GOT3 (cell line): Measurements from ENCODE around the gene SPECC1.
"Not testable (repeated sequence)": the region's sequence is repeated elsewhere in the genome, so short reads cannot be mapped to it uniquely, and the experiment has no call there.

Experiments
- DNase-seq: peaks from one replicate; lab custom pipeline; 2025; ENCODE audit warnings: mixed read lengths; lab: John Stamatoyannopoulos, UW

The SPECC1 gene

GRCh38 chr17:20009302-20010098 lies at the start of gene SPECC1:
Gene SPECC1 (plus strand): TSS chr17:20009359. CDS start chr17:20096652, 87,293 bp downstream.
- DNase-seq, result peak; percentile 67

GRCh38 chr17:19962954-19963353 lies 46.2 kb upstream of the SPECC1 start:
- not testable (repeated sequence) for DNase-seq

DNA sequence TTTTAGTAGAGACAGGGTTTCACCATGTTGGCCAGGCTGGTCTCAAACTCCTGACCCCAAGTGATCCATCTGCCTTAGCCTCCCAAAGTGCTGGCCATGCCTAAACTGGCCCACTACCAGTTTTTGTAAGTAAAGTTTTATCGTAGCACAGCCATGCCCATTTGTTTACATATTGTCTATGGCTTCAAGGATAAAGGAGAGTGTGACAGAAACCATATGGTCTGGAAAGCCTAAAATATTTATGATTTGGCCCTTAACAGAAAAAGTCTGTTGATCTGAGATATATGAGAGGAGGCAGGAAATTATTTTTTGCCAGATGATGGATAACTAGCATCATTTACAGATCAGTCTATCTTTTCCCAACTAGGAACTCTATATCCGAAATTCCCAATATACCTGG lies 36.0 kb upstream of the SPECC1 start:
- no peak for DNase-seq

DNA sequence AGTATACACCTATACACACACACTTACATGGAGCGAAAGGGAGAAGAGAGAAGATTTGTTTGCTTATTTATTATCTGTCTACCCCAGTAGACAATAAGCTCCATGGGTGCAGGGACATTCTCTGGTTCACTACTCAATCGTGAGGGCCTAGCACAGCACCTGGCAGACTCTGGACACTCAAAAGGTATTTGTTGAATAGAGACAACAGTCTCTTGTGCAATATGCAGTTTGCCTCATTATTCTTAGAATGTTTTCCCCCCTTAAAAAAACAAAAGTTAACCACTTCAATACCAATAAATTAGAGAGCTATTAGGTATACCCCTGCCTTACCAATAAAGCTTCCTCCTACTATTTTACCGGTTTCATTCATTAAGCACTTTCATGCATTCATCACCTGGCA lies 33.6 kb upstream of the SPECC1 start:
- DNase-seq, result no peak

DNA sequence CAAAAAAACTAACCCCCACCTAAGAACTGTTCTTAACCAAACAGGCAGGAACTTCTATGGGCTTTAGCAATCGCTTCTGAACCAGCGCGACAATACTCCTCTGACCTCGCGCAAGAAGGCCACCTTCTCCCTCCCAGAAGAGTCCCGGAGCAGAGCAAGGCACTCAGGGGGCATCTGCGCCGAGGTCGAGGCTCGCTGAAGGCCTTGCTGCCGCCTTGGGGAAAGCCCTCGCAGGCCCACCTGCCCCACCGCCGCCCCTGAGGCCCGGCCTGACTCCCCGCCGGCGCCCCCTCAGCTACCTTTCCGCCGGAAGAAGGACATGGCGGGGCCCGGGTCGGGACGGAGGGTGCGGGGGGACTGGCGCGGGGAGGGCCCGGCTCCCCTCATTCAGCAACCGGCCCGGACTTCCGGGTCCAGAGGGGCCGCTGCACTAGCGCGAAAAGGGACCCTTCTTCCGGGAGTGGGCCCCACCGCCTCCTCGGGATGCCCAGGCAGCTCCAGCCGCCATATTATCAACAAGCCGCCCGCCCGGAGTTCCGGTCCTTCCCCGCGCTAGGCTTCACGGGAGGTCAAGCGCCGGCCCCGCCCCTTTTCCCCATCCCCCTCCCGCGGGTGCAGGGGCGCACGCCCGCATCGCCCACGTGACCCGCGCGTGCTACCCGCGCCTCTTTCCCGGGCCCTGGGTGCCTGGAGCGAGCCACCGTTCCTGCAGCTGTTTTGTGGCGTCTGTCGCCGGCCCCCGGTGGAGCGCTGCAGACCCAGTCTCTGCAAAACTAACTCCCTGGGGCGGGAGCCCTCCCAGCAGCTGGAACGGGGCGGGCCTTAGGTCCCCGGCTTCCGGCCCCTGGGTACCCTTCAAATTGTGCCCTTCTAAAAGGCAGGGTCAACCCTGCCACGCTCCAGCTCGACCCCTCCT lies 31.6 kb upstream of the SPECC1 start, which contains the start of gene AKAP10:
AKAP10 (minus strand) TSS at position 536 of the 916 bp plus-strand sequence; CDS start at position 387, 149 bp downstream.
- DNase-seq, result peak; percentile 53

GRCh38 chr17:19978209-19978802 lies 30.9 kb upstream of the SPECC1 start:
- DNase-seq, result no peak

DNA sequence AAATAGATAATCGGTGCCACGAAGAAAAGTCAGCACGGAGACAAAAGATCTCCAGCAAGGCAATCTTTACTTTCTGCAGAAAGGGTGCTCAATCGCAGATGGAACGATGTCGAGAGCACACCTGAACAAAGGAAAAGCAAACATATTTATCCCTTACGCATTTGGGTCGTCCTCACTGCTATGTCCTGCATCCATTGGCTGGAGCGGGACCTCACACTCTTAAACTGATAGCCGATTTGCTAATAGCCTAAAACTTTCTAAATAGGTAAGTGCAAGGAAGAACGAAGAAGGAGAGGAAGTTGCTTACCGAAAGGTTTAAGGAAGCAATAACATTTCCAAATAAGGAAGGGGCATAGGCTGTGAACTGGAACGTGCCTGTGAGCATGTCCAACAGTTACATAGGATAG lies 30.4 kb upstream of the SPECC1 start:
- no peak for DNase-seq

DNA sequence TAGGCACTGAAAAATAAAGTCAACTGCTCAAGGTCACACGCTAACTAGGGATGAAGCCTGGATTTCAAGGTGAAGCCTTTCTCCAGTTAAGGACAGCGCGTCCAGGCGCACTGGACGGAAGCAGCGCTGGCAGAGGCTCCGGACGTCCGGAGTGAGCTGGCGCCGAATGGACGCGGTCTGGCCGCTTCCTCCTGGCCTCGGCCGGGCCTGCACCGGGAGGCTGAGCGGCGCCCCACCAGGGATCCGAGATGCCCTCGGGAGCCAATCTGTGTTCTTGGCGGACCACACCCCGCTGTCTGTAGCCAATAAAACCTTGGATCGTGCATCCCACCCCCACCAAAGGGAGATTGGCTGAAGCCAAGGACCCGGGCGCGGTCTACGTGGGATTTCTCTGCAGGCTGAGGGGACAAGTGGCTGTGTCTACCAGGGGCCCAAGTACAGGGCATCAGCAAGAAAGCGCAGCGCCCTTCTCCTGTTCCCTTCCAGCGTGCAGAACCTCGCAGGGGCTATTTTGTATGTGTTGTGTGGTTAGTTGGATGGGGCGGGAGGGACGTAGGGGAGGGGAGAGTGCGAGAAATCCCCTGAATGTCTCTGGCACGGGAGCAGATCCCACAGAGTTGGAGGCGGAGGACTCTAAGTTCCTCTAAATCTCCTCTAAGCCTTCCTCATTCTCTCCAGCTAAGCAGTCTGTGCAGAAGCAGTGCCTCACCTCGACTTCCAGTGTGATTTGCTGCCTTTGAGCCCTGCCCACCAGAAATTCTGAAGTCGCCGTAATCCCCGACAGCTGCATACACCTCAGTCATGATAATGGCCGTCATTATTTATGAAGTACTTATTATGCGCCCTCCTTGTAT lies 29.0 kb upstream of the SPECC1 start:
- no peak for DNase-seq

DNA sequence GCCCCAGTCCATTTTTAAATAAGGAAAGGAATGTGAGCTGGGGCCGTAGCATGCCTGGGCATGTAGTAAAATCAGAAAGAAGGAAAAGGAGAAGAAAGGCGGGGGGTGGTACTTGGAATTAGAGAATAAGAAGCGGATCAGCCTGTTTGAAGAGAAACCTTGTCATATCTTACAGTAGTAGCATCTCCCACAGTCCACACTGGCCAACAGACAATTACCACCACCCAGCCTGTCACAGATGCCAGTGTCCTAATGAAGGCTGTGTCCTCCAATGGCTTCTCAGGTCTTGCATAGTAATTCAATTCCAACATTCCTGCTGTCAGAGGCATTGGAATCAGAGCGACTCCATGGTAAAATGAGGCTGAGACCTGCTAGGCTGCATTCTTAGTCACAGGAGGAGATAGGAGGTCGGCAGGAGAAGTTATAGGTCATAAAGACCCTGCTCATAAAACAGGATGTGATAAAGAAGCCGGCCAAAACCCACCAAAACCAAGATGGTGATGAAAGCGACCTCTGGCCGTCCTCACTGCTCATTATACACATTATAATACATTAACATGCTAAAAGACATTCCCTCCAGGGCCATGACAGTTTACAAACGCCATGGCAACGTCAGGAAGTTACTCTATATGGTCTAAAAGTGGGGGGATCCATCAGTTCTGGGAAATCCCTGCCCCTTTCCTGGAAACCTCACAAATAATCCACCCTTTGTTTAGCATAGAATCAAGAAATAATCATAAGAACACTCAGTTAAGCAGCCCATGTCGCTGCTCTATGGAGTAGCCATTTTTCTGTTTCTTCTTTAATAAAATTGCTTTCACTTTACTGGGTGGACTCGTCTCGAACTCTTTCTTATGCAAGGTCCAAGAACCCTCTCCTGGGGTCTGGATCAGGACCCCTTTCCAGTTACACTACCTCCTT lies 22.0 kb upstream of the SPECC1 start:
- no peak for DNase-seq

DNA sequence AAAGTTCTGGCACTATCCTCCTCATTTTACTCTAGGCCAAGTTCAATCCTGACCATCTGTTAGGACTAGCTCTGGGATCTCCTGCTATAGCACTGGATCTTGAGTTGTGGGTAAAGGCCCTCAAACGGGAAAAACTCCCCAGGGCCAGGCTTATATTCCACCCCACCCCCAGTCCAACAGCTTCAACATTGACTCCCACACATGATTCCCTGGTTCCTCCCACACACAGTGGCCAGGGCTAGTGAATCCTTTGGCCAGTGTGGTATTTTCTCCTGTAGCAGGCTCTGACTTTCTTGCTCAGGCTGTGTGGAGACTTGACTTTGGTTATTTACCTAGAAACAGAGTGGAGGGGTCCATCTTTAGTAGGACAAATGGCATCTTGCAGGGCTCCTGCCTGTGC lies 21.3 kb upstream of the SPECC1 start:
- DNase-seq, result no peak

GRCh38 chr17:19991252-19991885 lies 17.8 kb upstream of the SPECC1 start:
- no peak for DNase-seq

- peak; percentile 64 for DNase-seq
These were observed 16.1 kb upstream of the SPECC1 start for GRCh38 chr17:19992803-19993713.

GRCh38 chr17:19996086-19996485 lies 13.1 kb upstream of the SPECC1 start:
- DNase-seq, result no peak

DNA sequence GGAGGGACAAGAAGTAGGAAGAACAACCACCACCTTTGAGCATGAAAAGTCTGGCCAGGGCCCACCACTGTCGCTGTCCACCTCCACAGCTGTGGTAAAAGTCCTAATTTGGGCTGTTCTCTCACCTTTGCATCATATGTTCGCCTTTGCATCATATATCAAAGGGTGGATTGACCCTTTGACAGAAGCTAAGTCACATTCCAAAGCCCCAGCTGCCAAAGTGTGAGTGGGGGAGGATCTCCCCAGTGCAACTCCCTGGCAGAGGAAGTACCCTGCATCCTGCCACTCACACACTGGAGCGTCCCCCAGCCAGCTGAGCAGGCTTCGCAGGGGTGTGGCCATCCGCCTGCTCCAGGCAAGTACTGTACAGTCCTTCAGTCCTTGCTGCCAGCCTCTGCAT lies 12.7 kb upstream of the SPECC1 start:
- no peak for DNase-seq

GRCh38 chr17:20008242-20009051 lies 712 bp upstream of the SPECC1 start:
- DNase-seq, result no peak

DNA sequence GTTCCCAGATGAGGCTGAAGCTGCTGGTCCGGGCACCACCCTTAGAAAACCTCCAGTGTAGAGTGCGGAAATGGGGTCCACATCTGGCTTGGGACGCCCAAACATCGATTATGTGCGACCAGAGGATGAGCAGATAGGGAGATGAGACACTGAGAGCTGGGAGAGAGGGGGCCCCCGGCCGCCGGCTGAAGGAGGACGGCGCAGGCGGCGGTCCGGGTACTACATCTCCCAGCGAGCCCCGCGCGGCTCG lies 182 bp upstream of the SPECC1 start:
- DNase-seq, result no peak

GRCh38 chr17:20010099-20010863 lies 1.1 kb downstream of the SPECC1 start:
- no peak for DNase-seq
